ENCODE measurements around the gene GSAP. TPM values are rescaled to one million over a fixed set of nuclear protein-coding genes. Genes with fewer than 3 reads are reported as not detected.

Gene GSAP
- total RNA-seq, 1 experiment from 2014 or later = 23.3 TPM

GRCh38 chr7:77266291-77266794, 149.8 kb downstream of the GSAP start:
- intact Hi-C loops (cut with micrococcal nuclease; ENCODE audit: unreplicated experiment) = no loop called here
- CTCF ChIA-PET = interaction anchor here (0.7 kb wide), 1 partner anchor 43 kb away, joined by 4 read pairs; no protein-coding TSS in a partner anchor
- no TSS peak for BruUV-seq (replicated peaks)

GRCh38 chr7:77265666-77266065, 150.5 kb downstream of the GSAP start:
- no peak for TF ChIP-seq CTCF (IDR thresholded peaks at IDR 0.05; ENCODE audit: unreplicated experiment)
- no peak overlapping the region for H3K4me3 Mint-ChIP-seq (ENCODE audit: low read depth, unreplicated experiment)
- H3K36me3 Mint-ChIP-seq (ENCODE audit: insufficient read depth, unreplicated experiment) = no peaks in the 10 kb centered on the region
- DNase-seq = no peak
- no peaks in the 10 kb centered on the region for H3K27me3 Mint-ChIP-seq (ENCODE audit: unreplicated experiment)
- H3K4me1 Mint-ChIP-seq (ENCODE audit: low read depth, unreplicated experiment) = no peaks in the 10 kb centered on the region
- intact Hi-C loops (cut with micrococcal nuclease; ENCODE audit: unreplicated experiment) = no loop called here
- no peak overlapping the region for H3K27ac Mint-ChIP-seq (ENCODE audit: unreplicated experiment)
- CTCF ChIA-PET = interaction anchor here (0.7 kb wide), 1 partner anchor 22 kb away, joined by 3 read pairs; no protein-coding TSS in a partner anchor
- BruUV-seq (replicated peaks) = no TSS peak
- peaks cover 3% of the 10 kb centered on the region for H3K9me3 Mint-ChIP-seq (ENCODE audit: low read depth, unreplicated experiment)

More at GRCh38 chr7:77266291-77266794, 149.8 kb downstream of the GSAP start:
- DNase-seq = no peak
- Mint-ChIP-seq H3K27me3 (ENCODE audit: unreplicated experiment) (no peaks in the 10 kb centered on the region), H3K9me3 (ENCODE audit: low read depth, unreplicated experiment) (peaks cover 3% of the 10 kb centered on the region), H3K36me3 (ENCODE audit: insufficient read depth, unreplicated experiment) (no peaks in the 10 kb centered on the region), H3K4me1 (ENCODE audit: low read depth, unreplicated experiment) (no peaks in the 10 kb centered on the region), H3K4me3 (ENCODE audit: low read depth, unreplicated experiment) (no peak overlapping the region), H3K27ac (ENCODE audit: unreplicated experiment) (no peak overlapping the region)
- no peak for TF ChIP-seq CTCF (IDR thresholded peaks at IDR 0.05; ENCODE audit: unreplicated experiment)

- intact Hi-C loops (cut with micrococcal nuclease; ENCODE audit: unreplicated experiment) = no loop called here
- Mint-ChIP-seq H3K4me3 (ENCODE audit: low read depth, unreplicated experiment) (no peak overlapping the region), H3K27me3 (ENCODE audit: unreplicated experiment) (no peaks in the 10 kb centered on the region), H3K4me1 (ENCODE audit: low read depth, unreplicated experiment) (no peaks in the 10 kb centered on the region), H3K27ac (ENCODE audit: unreplicated experiment) (no peak overlapping the region), H3K36me3 (ENCODE audit: insufficient read depth, unreplicated experiment) (no peaks in the 10 kb centered on the region), H3K9me3 (ENCODE audit: low read depth, unreplicated experiment) (no peaks in the 10 kb centered on the region)
- BruUV-seq (replicated peaks) = no TSS peak
- CTCF ChIA-PET = no interaction called here
- TF ChIP-seq CTCF (IDR thresholded peaks at IDR 0.05; ENCODE audit: unreplicated experiment) = no peak
- DNase-seq = no peak
These were observed 153.8 kb downstream of the GSAP start for GRCh38 chr7:77262316-77262715.

Other genes with a start within 250 kb of the GSAP start
- gene FGL2, start 216.5 kb downstream of the GSAP start, total RNA-seq (2022) = 0.14 TPM in 1 of 2 replicates, not detected in the other
- gene PTPN12, start 120.9 kb upstream of the GSAP start, total RNA-seq (2022) = 61.2 and 65.9 TPM in 2 replicates